ENCODE data around the gene KCNJ15. TPM values are rescaled to one million over a fixed set of nuclear protein-coding genes. Genes with fewer than 3 reads are reported as not detected.

KCNJ15 gene
- polyA plus RNA-seq, 3 donors: 4.5 to 26.5 (median 8.0) TPM

- Histone ChIP-seq H3K27me3 (ENCODE audit: control insufficient read depth in 2 of 2, insufficient read depth in 2 of 2, low read length in 2 of 2) (peaks cover 3 to 11% of the 10 kb centered on the region in 2 donors), H3K4me3 (replicated peaks in 1 of 3; ENCODE audit: low read depth in 2 of 3, low read length in 3 of 3) (no peak overlapping the region), H3K4me1 (ENCODE audit: control insufficient read depth in 1 of 2, insufficient read depth in 2 of 2, low read length in 2 of 2) (peaks cover 19 to 34% of the 10 kb centered on the region in 2 donors), H2AFZ (ENCODE audit: insufficient read depth, low read depth, low read length, poor library complexity, severe bottlenecking) (no peak overlapping the region), H3K27ac (ENCODE audit: low read depth in 1 of 2, low read length in 2 of 2) (no peak overlapping the region), H3K4me2 (replicated peaks; ENCODE audit: extremely low read depth, low read length, poor library complexity, severe bottlenecking) (no peak overlapping the region), H3K9me3 (replicated peaks in 1 of 2; ENCODE audit: control insufficient read depth in 1 of 2, insufficient read depth in 1 of 2, low read length in 2 of 2) (no peaks in the 10 kb centered on the region), H3K9ac (ENCODE audit: insufficient read depth, low read length, poor library complexity, severe bottlenecking) (no peak overlapping the region), H3K79me2 (ENCODE audit: insufficient read depth, low read length) (no peaks in the 10 kb centered on the region), H4K20me1 (ENCODE audit: insufficient read depth, low read length) (no peaks in the 10 kb centered on the region), H3K36me3 (replicated peaks in 1 of 2; ENCODE audit: control insufficient read depth in 1 of 2, insufficient read depth in 2 of 2, low read length in 2 of 2) (no peaks in the 10 kb centered on the region)
- no peak overlapping the region for H3K27ac Mint-ChIP-seq
- 100% methylated on average over 2 of the region's 2 CpGs for WGBS (ENCODE audit: insufficient coverage)
- intact Hi-C loops (cut with micrococcal nuclease): loop anchor here in 1 of 2 donors (10.0 kb wide), 1 partner anchor 66 kb away; no protein-coding TSS in a partner anchor
- peaks cover 0 to 3% (median 1%) of the 10 kb centered on the region in 7 donors for H3K9me3 Mint-ChIP-seq
- H3K4me1 Mint-ChIP-seq: peaks cover 42% of the 10 kb centered on the region
- peaks cover 0 to 16% of the 10 kb centered on the region in 2 donors for H3K36me3 Mint-ChIP-seq
- TF ChIP-seq CTCF (IDR thresholded peaks at IDR 0.05): no peak
- no peak for DNase-seq
- no peak overlapping the region for H3K4me3 Mint-ChIP-seq
- peaks cover 4 to 19% (median 15%) of the 10 kb centered on the region in 3 donors for H3K27me3 Mint-ChIP-seq (ENCODE audit: low read depth in 3 of 3)
Measured at GRCh38 chr21:38330666-38331065, 73.9 kb downstream of the KCNJ15 start.

- Mint-ChIP-seq H3K4me1 (peaks cover 28% of the 10 kb centered on the region), H3K36me3 (peaks cover 0 to 13% of the 10 kb centered on the region in 2 donors), H3K27me3 (ENCODE audit: low read depth in 3 of 3) (peaks cover 0 to 7% (median 2%) of the 10 kb centered on the region in 3 donors), H3K4me3 (no peak overlapping the region), H3K27ac (peak overlapping the region in 2 of 7 donors; percentile 48 to 68), H3K9me3 (peaks cover 0 to 8% (median 0%) of the 10 kb centered on the region in 7 donors)
- Histone ChIP-seq H3K79me2 (ENCODE audit: insufficient read depth, low read length) (no peaks in the 10 kb centered on the region), H3K9ac (ENCODE audit: insufficient read depth, low read length, poor library complexity, severe bottlenecking) (no peak overlapping the region), H3K27me3 (ENCODE audit: control insufficient read depth in 2 of 2, insufficient read depth in 2 of 2, low read length in 2 of 2) (no peaks in the 10 kb centered on the region), H3K4me1 (ENCODE audit: control insufficient read depth in 1 of 2, insufficient read depth in 2 of 2, low read length in 2 of 2) (peaks cover 10 to 20% of the 10 kb centered on the region in 2 donors), H2AFZ (ENCODE audit: insufficient read depth, low read depth, low read length, poor library complexity, severe bottlenecking) (no peak overlapping the region), H3K4me2 (replicated peaks; ENCODE audit: extremely low read depth, low read length, poor library complexity, severe bottlenecking) (no peak overlapping the region), H3K9me3 (replicated peaks in 1 of 2; ENCODE audit: control insufficient read depth in 1 of 2, insufficient read depth in 1 of 2, low read length in 2 of 2) (no peaks in the 10 kb centered on the region), H3K36me3 (replicated peaks in 1 of 2; ENCODE audit: control insufficient read depth in 1 of 2, insufficient read depth in 2 of 2, low read length in 2 of 2) (no peaks in the 10 kb centered on the region), H4K20me1 (ENCODE audit: insufficient read depth, low read length) (no peaks in the 10 kb centered on the region), H3K4me3 (replicated peaks in 1 of 3; ENCODE audit: low read depth in 2 of 3, low read length in 3 of 3) (no peak overlapping the region), H3K27ac (ENCODE audit: low read depth in 1 of 2, low read length in 2 of 2) (no peak overlapping the region)
- intact Hi-C loops (cut with micrococcal nuclease): loop anchor here in 1 of 2 donors (10.0 kb wide), 1 partner anchor 69 kb away; no protein-coding TSS in a partner anchor
- TF ChIP-seq CTCF (IDR thresholded peaks at IDR 0.05): peak; percentile 7
- peak in 1 of 3 donors; percentile 18 for DNase-seq
- WGBS (ENCODE audit: insufficient coverage): 100% methylated on average over 1 of the region's 8 CpGs
Measured at GRCh38 chr21:38333301-38334272, 76.8 kb downstream of the KCNJ15 start.
